ENCODE data around the gene FAM107B.

FAM107B gene

GRCh38 chr10:14502431-14502830 lies 272.3 kb downstream of the FAM107B start:
- H3K36me3 Mint-ChIP-seq, result peaks cover 7% of the 10 kb centered on the region
- H3K9me3 Mint-ChIP-seq, result no peaks in the 10 kb centered on the region
- no peak overlapping the region for H3K4me3 Mint-ChIP-seq
- peak overlapping the region; percentile 14 for H3K27ac Mint-ChIP-seq
- no peaks in the 10 kb centered on the region for H3K27me3 Mint-ChIP-seq
- peaks cover 30% of the 10 kb centered on the region for H3K4me1 Mint-ChIP-seq
- ATAC-seq, result no peak

DNA sequence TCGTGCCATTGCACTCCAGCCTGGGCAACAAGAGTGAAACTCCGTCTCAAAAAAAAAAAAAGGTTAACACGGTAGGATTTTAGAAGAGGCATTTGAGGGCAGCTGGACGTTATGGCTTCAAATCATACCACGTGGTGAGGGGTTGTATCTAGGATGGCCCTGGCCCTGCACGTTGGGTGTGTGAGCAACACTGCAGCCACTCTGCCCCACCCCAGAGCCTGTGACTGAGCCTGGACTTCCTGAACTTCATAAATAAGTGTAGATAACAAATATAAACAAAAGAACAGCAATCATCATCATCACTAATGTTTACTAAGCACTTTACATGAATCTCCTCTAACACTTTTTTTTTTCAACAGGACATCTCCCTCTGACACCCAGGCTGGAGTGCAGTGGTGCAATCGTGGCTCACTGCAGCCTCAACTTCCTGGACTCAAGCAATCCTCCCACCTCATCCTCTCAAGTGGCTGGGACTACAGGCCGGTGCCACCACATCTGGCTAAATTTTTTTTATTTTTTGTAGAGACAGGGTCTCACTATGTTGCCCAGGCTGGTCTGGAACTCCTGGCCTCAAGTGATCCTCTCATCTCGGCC lies 274.4 kb downstream of the FAM107B start:
- no peaks in the 10 kb centered on the region for H3K9me3 Mint-ChIP-seq
- no peak overlapping the region for H3K4me3 Mint-ChIP-seq
- ATAC-seq, result no peak
- peaks cover 16% of the 10 kb centered on the region for H3K4me1 Mint-ChIP-seq
- H3K27ac Mint-ChIP-seq, result no peak overlapping the region
- H3K27me3 Mint-ChIP-seq, result no peaks in the 10 kb centered on the region
- H3K36me3 Mint-ChIP-seq, result no peaks in the 10 kb centered on the region

DNA sequence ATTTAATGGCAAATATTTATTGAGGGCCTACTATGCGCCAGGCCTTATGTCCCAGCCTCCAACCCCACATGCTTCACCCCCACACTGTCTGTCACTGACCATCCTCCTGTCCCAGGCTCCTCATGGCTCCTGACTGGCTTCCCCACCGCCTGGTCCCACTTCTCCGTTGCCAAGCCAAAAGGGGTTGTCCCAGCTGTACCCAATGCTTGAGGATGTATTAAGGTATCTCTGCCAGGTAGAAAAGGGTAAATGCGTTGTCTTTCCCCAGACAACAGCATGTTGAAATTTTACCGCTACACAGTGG lies 275.1 kb downstream of the FAM107B start:
- no peaks in the 10 kb centered on the region for H3K27me3 Mint-ChIP-seq
- H3K36me3 Mint-ChIP-seq, result no peaks in the 10 kb centered on the region
- no peaks in the 10 kb centered on the region for H3K9me3 Mint-ChIP-seq
- H3K4me1 Mint-ChIP-seq, result peaks cover 16% of the 10 kb centered on the region
- no peak overlapping the region for H3K4me3 Mint-ChIP-seq
- no peak overlapping the region for H3K27ac Mint-ChIP-seq
- ATAC-seq, result no peak

GRCh38 chr10:14498326-14498725 lies 276.4 kb downstream of the FAM107B start:
- Mint-ChIP-seq H3K27me3 (no peaks in the 10 kb centered on the region), H3K27ac (no peak overlapping the region), H3K9me3 (no peaks in the 10 kb centered on the region), H3K4me1 (peaks cover 16% of the 10 kb centered on the region), H3K36me3 (no peaks in the 10 kb centered on the region), H3K4me3 (no peak overlapping the region)
- no peak for ATAC-seq

GRCh38 chr10:14491811-14492210 lies 282.9 kb downstream of the FAM107B start:
- H3K36me3 Mint-ChIP-seq, result no peaks in the 10 kb centered on the region
- H3K9me3 Mint-ChIP-seq, result no peaks in the 10 kb centered on the region
- no peak overlapping the region for H3K27ac Mint-ChIP-seq
- H3K4me3 Mint-ChIP-seq, result no peak overlapping the region
- ATAC-seq, result no peak
- H3K4me1 Mint-ChIP-seq, result no peaks in the 10 kb centered on the region
- peaks cover 8% of the 10 kb centered on the region for H3K27me3 Mint-ChIP-seq

GRCh38 chr10:14489522-14490177 lies 285.0 kb downstream of the FAM107B start:
- Mint-ChIP-seq H3K27me3 (peaks cover 29% of the 10 kb centered on the region), H3K9me3 (peaks cover under 1% of the 10 kb centered on the region), H3K27ac (no peak overlapping the region), H3K36me3 (no peaks in the 10 kb centered on the region), H3K4me1 (no peaks in the 10 kb centered on the region), H3K4me3 (no peak overlapping the region)
- no peak for ATAC-seq

DNA sequence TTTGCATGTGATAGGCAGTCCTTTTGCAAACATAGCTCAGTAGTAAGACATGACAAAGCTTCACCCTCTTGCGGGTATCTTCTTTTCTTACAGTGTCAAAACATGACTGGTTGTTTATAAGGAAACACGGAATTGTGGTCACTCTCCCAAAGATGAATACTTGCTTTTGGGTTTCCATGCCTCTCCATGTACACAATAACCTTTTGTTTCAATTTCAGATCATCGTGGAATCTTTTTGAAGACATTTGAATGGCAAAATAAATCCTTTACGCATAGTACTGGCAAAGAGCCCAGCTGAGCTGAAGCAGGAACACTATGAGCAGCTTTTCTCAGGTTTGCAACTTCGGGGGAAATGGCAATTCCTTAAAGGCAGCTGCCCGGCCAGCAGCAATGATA lies 287.2 kb downstream of the FAM107B start:
- H3K4me1 Mint-ChIP-seq, result no peaks in the 10 kb centered on the region
- peaks cover 47% of the 10 kb centered on the region for H3K27me3 Mint-ChIP-seq
- ATAC-seq, result no peak
- no peaks in the 10 kb centered on the region for H3K36me3 Mint-ChIP-seq
- no peak overlapping the region for H3K4me3 Mint-ChIP-seq
- peaks cover 9% of the 10 kb centered on the region for H3K9me3 Mint-ChIP-seq
- no peak overlapping the region for H3K27ac Mint-ChIP-seq

DNA sequence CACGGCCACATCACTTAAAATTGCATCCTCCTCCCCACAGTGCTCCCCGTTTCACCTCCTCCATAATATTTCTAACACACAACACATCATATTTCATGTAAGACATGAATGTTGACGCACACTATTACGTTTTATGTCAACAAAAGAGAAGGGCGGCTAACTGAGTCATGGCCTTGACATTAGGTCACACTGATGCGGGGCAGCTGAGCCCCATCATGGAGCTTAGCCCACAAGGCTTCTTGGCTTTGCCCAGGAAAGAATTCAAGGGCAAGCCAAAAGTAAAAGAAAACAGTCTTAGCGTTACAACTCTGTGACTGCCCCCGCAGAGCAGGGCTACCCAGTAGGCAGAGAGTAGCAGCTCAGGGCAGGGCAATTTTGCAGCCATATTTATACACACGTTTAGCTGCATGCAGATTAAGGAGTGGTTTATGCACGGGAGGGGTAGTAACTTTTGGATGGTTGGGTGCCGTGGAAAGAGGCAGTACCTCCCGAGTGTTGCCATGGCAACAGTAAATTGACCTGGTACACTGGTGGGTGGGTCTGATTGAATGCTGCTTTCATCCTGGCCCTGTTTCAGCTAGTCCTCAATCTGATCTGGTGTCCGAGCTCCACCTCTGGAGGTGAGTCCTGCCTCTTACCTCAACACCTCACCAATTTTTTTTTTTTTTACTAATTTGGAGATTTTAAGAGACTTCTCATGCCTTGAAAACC lies 287.8 kb downstream of the FAM107B start:
- no peak for ATAC-seq
- no peak overlapping the region for H3K4me3 Mint-ChIP-seq
- peaks cover 9% of the 10 kb centered on the region for H3K9me3 Mint-ChIP-seq
- H3K4me1 Mint-ChIP-seq, result no peaks in the 10 kb centered on the region
- no peaks in the 10 kb centered on the region for H3K36me3 Mint-ChIP-seq
- H3K27ac Mint-ChIP-seq, result no peak overlapping the region
- peaks cover 47% of the 10 kb centered on the region for H3K27me3 Mint-ChIP-seq

GRCh38 chr10:14485986-14486385 lies 288.7 kb downstream of the FAM107B start:
- Mint-ChIP-seq H3K36me3 (no peaks in the 10 kb centered on the region), H3K4me1 (no peaks in the 10 kb centered on the region), H3K27ac (no peak overlapping the region), H3K9me3 (peaks cover 9% of the 10 kb centered on the region), H3K27me3 (peaks cover 47% of the 10 kb centered on the region), H3K4me3 (no peak overlapping the region)
- ATAC-seq, result no peak

DNA sequence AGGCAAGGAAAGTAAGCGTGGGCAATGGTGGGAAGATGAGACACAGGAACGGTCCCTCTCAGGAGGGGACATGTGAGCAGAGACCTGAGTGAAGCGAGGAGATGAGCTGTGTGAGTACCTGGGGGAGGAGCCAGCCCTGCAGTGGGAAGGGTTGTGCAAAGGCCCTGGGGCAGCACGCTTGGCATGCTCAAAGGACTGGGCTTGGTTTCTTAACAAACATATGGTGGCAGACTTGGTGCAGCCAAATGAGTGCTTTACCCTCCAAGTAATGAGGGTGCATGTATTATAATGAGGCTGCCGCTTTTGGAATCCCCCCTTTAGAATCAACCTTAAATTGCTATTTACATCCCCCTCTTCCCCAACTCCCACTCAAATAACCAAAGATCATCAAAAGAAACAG lies 291.3 kb downstream of the FAM107B start:
- H3K27ac Mint-ChIP-seq, result no peak overlapping the region
- peaks cover 47% of the 10 kb centered on the region for H3K27me3 Mint-ChIP-seq
- no peaks in the 10 kb centered on the region for H3K4me1 Mint-ChIP-seq
- H3K4me3 Mint-ChIP-seq, result no peak overlapping the region
- no peaks in the 10 kb centered on the region for H3K36me3 Mint-ChIP-seq
- H3K9me3 Mint-ChIP-seq, result peaks cover 9% of the 10 kb centered on the region
- no peak for ATAC-seq

GRCh38 chr10:14481752-14482151 lies 292.9 kb downstream of the FAM107B start:
- H3K36me3 Mint-ChIP-seq, result no peaks in the 10 kb centered on the region
- no peak overlapping the region for H3K27ac Mint-ChIP-seq
- H3K9me3 Mint-ChIP-seq, result peaks cover 9% of the 10 kb centered on the region
- peaks cover 39% of the 10 kb centered on the region for H3K27me3 Mint-ChIP-seq
- H3K4me3 Mint-ChIP-seq, result no peak overlapping the region
- no peak for ATAC-seq
- H3K4me1 Mint-ChIP-seq, result no peaks in the 10 kb centered on the region

DNA sequence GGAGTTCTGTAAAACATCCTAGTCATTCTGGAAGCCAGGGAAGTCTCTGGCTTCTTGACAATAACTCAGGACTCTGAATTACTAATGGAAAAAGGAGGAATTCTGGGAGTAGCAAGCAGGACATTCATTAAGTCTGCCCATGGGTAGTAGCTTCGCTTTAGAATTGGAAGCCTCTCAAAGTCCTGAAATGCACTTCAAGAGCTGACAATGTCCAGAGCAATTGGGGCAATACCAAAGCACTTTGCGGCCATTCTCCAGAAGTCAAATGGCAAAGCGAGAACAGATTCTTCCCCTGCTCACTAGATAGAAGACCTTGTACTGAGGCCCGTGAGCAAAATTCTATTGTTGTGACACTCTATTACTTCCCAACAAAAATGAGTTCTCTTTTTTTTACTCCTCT lies 293.7 kb downstream of the FAM107B start:
- Mint-ChIP-seq H3K27me3 (peaks cover 32% of the 10 kb centered on the region), H3K36me3 (no peaks in the 10 kb centered on the region), H3K4me3 (no peak overlapping the region), H3K27ac (no peak overlapping the region), H3K4me1 (no peaks in the 10 kb centered on the region), H3K9me3 (peaks cover 9% of the 10 kb centered on the region)
- no peak for ATAC-seq

GRCh38 chr10:14478604-14479003 lies 296.1 kb downstream of the FAM107B start:
- Mint-ChIP-seq H3K4me1 (no peaks in the 10 kb centered on the region), H3K36me3 (no peaks in the 10 kb centered on the region), H3K27me3 (peaks cover 21% of the 10 kb centered on the region), H3K4me3 (no peak overlapping the region), H3K9me3 (peaks cover 2% of the 10 kb centered on the region), H3K27ac (no peak overlapping the region)
- peak; percentile 8 for ATAC-seq

- ATAC-seq, result no peak
- Mint-ChIP-seq H3K9me3 (no peaks in the 10 kb centered on the region), H3K36me3 (no peaks in the 10 kb centered on the region), H3K4me3 (no peak overlapping the region), H3K27me3 (peaks cover 20% of the 10 kb centered on the region), H3K4me1 (no peaks in the 10 kb centered on the region), H3K27ac (no peak overlapping the region)
Measured at GRCh38 chr10:14478201-14478600, 296.5 kb downstream of the FAM107B start.

GRCh38 chr10:14477408-14477710 lies 297.3 kb downstream of the FAM107B start:
- H3K9me3 Mint-ChIP-seq, result no peaks in the 10 kb centered on the region
- H3K4me3 Mint-ChIP-seq, result no peak overlapping the region
- H3K27ac Mint-ChIP-seq, result no peak overlapping the region
- H3K4me1 Mint-ChIP-seq, result no peaks in the 10 kb centered on the region
- peaks cover 25% of the 10 kb centered on the region for H3K27me3 Mint-ChIP-seq
- H3K36me3 Mint-ChIP-seq, result no peaks in the 10 kb centered on the region
- ATAC-seq, result no peak

GRCh38 chr10:14476641-14477407 lies 297.9 kb downstream of the FAM107B start:
- H3K36me3 Mint-ChIP-seq, result no peaks in the 10 kb centered on the region
- H3K27ac Mint-ChIP-seq, result no peak overlapping the region
- H3K4me3 Mint-ChIP-seq, result no peak overlapping the region
- peaks cover 30% of the 10 kb centered on the region for H3K27me3 Mint-ChIP-seq
- H3K9me3 Mint-ChIP-seq, result no peaks in the 10 kb centered on the region
- no peaks in the 10 kb centered on the region for H3K4me1 Mint-ChIP-seq
- no peak for ATAC-seq

All from stimulated activated memory B cell treated with anti-CD40 and anti-IgM and Interleukin-4, amounts not matched to agents 10 μg/mL and 1 μg/mL and 100 μg/mL, for 72 hours (primary cell).